Activated B cell treated with CpG ODN at 0.5 μM for 24 hours (primary cell): Measurements from ENCODE around the gene SLC39A9. TPM values are rescaled to one million over a fixed set of nuclear protein-coding genes. Genes with fewer than 3 reads are reported as not detected.
A peak's percentile ranks its signal among the peaks of the same experiment; 100 is the strongest.

ENCODE experiments used
- ATAC-seq: fragments of 200-7000 bp; cut with Tn5 transposase; one replicate; pipeline ENCODE4 v1.10.0; 2021; ENCODE audit warnings: low read depth, mild to moderate bottlenecking, moderate library complexity
- CTCF ChIA-PET: fragments of 350-600 bp; sonication (Branson Sonifier 250); formaldehyde crosslinking; loops from one replicate; lab custom pipeline; 2021; ENCODE audit warnings: antibody characterized with exemption; lab: Charles Lee
- POLR2A ChIA-PET: fragments of 350-600 bp; sonication (Branson Sonifier 250); formaldehyde crosslinking; loops from one replicate; lab custom pipeline; 2021; ENCODE audit warnings: antibody characterized with exemption; lab: Charles Lee
- DNase-seq: peaks from one replicate; pipeline ENCODE4 v3.0.0; 2022
- H3K27ac Mint-ChIP-seq: one replicate; pipeline ENCODE4 v1.8.0; 2020; ENCODE audit warnings: mixed read lengths
- H3K27me3 Mint-ChIP-seq: one replicate; pipeline ENCODE4 v1.8.0; 2021; ENCODE audit warnings: mixed read lengths
- H3K36me3 Mint-ChIP-seq: one replicate; pipeline ENCODE4 v1.8.0; 2021; ENCODE audit warnings: low read depth, mixed read lengths
- H3K4me1 Mint-ChIP-seq: one replicate; pipeline ENCODE4 v1.8.0; 2021; ENCODE audit warnings: mixed read lengths
- H3K4me3 Mint-ChIP-seq: one replicate; pipeline ENCODE4 v1.8.0; 2020; ENCODE audit warnings: mild to moderate bottlenecking, mixed read lengths
- H3K9me3 Mint-ChIP-seq: one replicate; pipeline ENCODE4 v1.8.0; 2020; ENCODE audit warnings: mixed read lengths
- CTCF ChIP-seq: fragments of 200-600 bp; IDR thresholded peaks from one replicate; pipeline ENCODE4 v1.8.0; 2022; ENCODE audit warnings: antibody characterized with exemption, mild to moderate bottlenecking
- intact Hi-C: fragments of 100-400 bp; cut with micrococcal nuclease; formaldehyde crosslinking; loops from one replicate; pipeline ENCODE4 v1.15.1; 2024
- total RNA-seq: library from RNA; stranded (reverse); gene quantifications from 2 replicates; pipeline ENCODE4 v1.2.3, GENCODE V29; 2022

Gene SLC39A9
- total RNA-seq, 1 donor from 2014 or later = 54.5 TPM

DNA sequence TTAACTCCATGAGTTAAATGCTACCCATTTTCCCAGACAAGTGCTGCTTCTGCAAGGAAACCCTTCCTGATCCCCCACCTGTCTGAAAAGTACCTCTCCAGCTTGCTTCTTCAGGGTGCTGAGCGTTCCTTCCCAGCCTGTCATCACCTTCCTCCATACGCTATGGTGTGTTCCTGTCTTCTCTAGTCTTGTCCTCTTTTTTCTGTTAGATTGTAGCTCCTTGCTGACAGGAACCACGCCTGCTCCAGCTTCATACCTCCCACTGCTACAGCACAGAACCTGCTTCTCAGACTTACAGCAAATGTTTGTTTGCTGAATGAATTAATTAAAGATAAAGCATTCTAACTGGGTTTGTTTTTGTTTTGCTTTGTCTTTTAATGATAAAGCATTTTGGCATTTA, 39.5 kb upstream of the SLC39A9 start:
- no peak overlapping the region for H3K27ac Mint-ChIP-seq

DNA sequence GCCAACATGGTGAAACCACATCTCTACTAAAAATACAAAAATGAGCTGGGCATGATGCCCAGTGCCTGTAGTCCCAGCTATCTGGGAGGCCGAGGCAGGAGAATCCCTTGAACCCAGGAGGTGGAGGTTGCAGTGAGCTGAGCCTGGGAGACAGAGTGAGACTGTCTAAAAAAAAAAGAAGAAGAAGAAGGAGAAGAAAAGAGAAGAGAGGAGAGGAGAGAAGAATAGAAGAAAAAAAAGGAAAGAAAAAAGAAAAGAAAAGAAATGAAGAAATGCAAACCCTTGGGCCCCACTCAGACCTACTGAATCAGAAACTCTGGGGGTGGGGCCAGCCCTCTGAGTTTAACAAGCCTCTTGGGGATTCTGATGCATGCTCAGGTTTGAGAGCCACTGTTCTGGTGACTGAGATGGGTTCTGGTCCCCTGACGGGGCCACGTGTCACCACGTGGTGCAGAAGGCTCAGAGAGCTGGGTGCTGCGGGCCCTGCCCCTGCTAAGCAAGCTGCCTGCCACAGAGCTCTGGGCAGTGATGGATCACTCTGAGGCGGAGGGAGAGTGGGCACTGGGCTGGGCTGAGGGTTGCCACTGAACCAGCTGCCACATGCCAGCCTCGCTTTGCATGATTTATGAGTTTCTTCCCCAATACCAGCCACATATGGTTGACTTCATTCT, 37.9 kb upstream of the SLC39A9 start:
- H3K27ac Mint-ChIP-seq = no peak overlapping the region
- no peak overlapping the region for H3K4me3 Mint-ChIP-seq
- peak; percentile 42 for DNase-seq
- peak; percentile 91 for ATAC-seq
- H3K36me3 Mint-ChIP-seq = no peaks in the 10 kb centered on the region
- H3K4me1 Mint-ChIP-seq = peaks cover 27% of the 10 kb centered on the region
- intact Hi-C loops = no loop called here
- POLR2A ChIA-PET = interaction anchor here (1.4 to 2.1 kb wide), 2 partner anchors 9 to 38 kb away, joined by 4 to 7 read pairs; partner anchors contain the start of genes ERH and SLC39A9
- no peak for TF ChIP-seq CTCF
- H3K27me3 Mint-ChIP-seq = no peaks in the 10 kb centered on the region
- H3K9me3 Mint-ChIP-seq = no peaks in the 10 kb centered on the region
- CTCF ChIA-PET = interaction anchor here (1.1 to 2.0 kb wide), 2 partner anchors 99 to 118 kb away, joined by 3 to 8 read pairs; no protein-coding TSS in a partner anchor

More for the DNA sequence above, 39.5 kb upstream of the SLC39A9 start:
- Mint-ChIP-seq H3K36me3 (no peaks in the 10 kb centered on the region), H3K4me1 (peaks cover 44% of the 10 kb centered on the region), H3K9me3 (no peaks in the 10 kb centered on the region), H3K4me3 (no peak overlapping the region), H3K27me3 (no peaks in the 10 kb centered on the region)
- TF ChIP-seq CTCF = no peak
- ChIA-PET CTCF (no interaction called here), POLR2A (interaction anchor here (0.6 to 2.8 kb wide), 3 partner anchors 7 to 379 kb away, joined by 3 to 17 read pairs (median 4); partner anchors contain the start of genes ERH and SLC39A9)
- ATAC-seq (no peak), DNase-seq (no peak)
- intact Hi-C loops = no loop called here

DNA sequence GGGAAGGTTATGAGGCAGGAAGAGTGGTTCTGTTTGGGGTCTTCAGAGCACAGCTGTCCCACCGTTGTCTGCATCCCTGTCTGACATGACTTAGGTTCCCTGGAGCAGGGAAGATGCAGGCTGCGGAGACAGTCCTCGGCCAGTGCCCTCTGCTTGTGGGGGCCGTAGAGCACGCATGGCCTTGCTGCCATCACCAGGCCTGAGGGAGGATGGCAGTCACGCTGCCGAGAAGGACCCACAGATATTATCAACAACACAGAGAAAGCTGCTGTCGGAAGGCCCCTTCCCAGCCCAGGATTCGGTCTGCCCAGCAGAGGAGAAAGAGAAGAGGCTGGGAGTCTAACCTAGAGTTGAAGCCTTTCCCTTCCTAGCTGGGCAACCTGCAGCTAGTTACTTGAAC, 35.4 kb upstream of the SLC39A9 start:
- H3K27ac Mint-ChIP-seq = no peak overlapping the region
- CTCF ChIA-PET = no interaction called here

GRCh38 chr14:69363964-69364363, 34.5 kb upstream of the SLC39A9 start:
- Mint-ChIP-seq H3K4me3 (no peak overlapping the region), H3K36me3 (no peaks in the 10 kb centered on the region), H3K4me1 (peaks cover 16% of the 10 kb centered on the region), H3K9me3 (no peaks in the 10 kb centered on the region), H3K27me3 (no peaks in the 10 kb centered on the region), H3K27ac (no peak overlapping the region)
- ATAC-seq = no peak
- intact Hi-C loops = loop anchor here (1.0 kb wide), 1 partner anchor 122 kb away; no protein-coding TSS in a partner anchor
- DNase-seq = no peak
- CTCF ChIA-PET = no interaction called here
- POLR2A ChIA-PET = no interaction called here
- TF ChIP-seq CTCF = no peak

More for the DNA sequence above, 35.4 kb upstream of the SLC39A9 start:
- H3K4me1 Mint-ChIP-seq = peaks cover 24% of the 10 kb centered on the region
- no peaks in the 10 kb centered on the region for H3K9me3 Mint-ChIP-seq
- no peaks in the 10 kb centered on the region for H3K36me3 Mint-ChIP-seq
- ATAC-seq (no peak), DNase-seq (no peak)
- TF ChIP-seq CTCF = no peak
- POLR2A ChIA-PET = interaction anchor here (1.6 kb wide), 1 partner anchor 35 kb away, joined by 4 read pairs; the partner anchor contains the start of genes ERH and SLC39A9
- no peaks in the 10 kb centered on the region for H3K27me3 Mint-ChIP-seq
- intact Hi-C loops = loop anchor here (1.0 kb wide), 1 partner anchor 121 kb away; no protein-coding TSS in a partner anchor
- no peak overlapping the region for H3K4me3 Mint-ChIP-seq

- Mint-ChIP-seq H3K27me3 (no peaks in the 10 kb centered on the region), H3K4me1 (peaks cover 14% of the 10 kb centered on the region), H3K9me3 (no peaks in the 10 kb centered on the region), H3K27ac (no peak overlapping the region), H3K4me3 (no peak overlapping the region), H3K36me3 (no peaks in the 10 kb centered on the region)
- ChIA-PET POLR2A (no interaction called here), CTCF (interaction anchor here (0.9 kb wide), 1 partner anchor 10 kb away, joined by 3 read pairs; no protein-coding TSS in a partner anchor)
- TF ChIP-seq CTCF = no peak
- ATAC-seq = no peak
- intact Hi-C loops = no loop called here
- DNase-seq = no peak
These were observed 34.1 kb upstream of the SLC39A9 start for GRCh38 chr14:69364378-69364777.
